ENCODE data around the gene KLF3.

KLF3 gene

GRCh38 chr4:38656111-38656510 is 7.9 kb upstream of the KLF3 start:
- DNase-seq: no peak

DNA sequence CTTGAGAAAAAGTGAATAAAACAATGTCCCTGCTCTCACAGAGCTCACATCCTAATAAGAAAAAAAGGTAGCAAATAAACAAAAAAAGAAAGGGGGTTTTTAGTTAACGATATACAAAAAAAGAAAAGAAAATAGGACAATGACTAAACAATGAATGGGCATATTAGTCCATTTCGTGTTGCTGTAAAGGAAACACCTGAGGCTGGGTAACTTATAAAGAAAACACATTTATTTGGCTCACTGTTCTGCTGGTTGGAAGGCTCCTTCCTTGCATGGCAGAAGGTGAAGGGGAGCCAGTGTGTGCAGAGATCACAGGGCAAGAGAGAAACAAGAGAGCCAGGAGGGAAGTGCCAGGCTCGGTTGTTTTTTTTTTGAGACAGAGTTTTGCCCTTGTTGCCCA is 4.7 kb upstream of the KLF3 start:
- DNase-seq: no peak

GRCh38 chr4:38660838-38661237 is 3.2 kb upstream of the KLF3 start:
- DNase-seq: no peak

DNA sequence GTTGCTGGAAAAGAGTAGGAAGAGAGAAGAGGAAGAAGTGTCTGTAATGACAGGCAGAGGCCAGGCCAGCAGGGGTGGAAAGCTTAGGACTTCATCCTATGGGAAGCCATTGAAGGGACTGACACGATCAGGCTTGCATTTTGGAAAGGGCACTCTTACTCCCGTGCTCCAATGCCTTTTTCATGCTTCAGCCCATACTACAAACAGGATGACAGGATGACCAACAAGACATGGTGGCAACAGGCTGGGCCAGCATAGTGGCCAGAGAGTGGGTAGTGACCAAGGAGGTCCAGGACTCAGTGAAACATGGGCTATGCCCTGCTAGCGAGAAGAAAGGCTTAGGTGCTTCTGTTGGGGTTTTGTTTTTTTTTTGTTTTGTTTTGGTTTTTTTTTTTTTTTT is 2.6 kb upstream of the KLF3 start:
- DNase-seq: no peak

DNA sequence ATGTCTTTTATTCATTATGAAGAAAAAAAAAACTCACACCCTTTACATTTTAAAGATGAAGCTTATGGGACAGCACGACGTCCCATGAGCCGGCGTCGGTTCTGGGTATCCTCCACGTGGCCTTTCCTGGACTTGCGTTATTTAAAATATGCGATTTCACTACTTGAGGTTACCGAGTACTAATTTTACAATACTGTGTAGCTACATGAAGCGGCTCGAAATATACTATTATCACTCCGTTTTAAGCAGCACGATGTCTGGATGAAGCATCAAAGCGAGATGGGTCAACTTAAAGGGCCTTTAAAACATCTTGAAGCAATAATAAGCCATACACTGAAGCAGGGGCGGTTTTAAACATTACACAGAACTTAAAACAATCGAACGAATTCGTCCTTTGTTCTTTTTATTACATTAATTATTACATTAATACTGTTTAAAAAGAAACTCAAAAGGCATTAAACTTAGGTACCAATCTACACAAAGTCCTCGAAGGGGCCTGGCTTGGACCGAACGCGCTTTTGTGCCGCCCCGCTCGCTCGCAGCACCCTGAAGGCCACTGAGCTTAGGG is 1.4 kb upstream of the KLF3 start:
- no peak for DNase-seq

- peak; percentile 42 for DNase-seq
These were observed 754 bp upstream of the KLF3 start for GRCh38 chr4:38663090-38663800.

- DNase-seq: peak; percentile 47
These were observed 855 bp downstream of the KLF3 start for GRCh38 chr4:38664706-38665401.

GRCh38 chr4:38665551-38666411 is 1.8 kb downstream of the KLF3 start:
- DNase-seq: no peak

- no peak for DNase-seq
These were observed 2.7 kb downstream of the KLF3 start for GRCh38 chr4:38666766-38667084.

- peak; percentile 68 for DNase-seq
These were observed 3.3 kb downstream of the KLF3 start for GRCh38 chr4:38667085-38667893.

DNA sequence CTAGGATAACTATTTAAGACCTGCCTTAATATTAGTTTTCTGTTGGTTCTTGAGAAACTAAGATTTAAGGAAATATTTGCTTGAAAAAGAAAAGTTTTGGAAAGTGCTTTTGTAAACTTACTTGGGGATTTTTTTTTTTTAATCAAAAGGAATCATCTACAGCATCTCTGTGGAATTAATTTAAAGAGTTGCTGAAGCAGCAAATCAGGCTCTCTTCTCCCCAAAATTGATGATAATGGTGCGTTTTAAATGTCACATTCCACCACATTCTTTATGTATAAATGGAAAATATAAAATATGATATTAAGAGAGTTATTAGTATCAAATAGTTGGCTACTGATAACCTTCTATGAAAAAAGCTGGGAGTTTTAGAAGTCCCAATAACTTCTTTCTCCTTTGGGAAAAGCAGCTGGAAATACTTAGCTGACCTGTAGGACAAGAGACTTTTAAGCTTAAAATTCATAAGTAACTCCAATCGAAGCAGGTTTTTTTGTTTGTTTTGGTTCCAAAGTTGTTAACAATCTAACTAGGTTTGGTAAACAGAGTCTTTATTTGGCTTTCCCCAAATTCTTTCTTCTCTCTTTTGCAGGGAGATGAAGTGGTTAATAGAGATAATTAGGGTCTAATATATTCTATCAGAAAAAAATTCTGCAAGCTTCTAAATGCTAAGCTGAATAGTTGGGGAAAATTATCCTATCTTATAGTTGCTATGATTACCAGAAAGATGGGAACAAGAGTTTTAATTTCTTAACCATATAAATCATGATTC is 4.4 kb downstream of the KLF3 start:
- DNase-seq: no peak

DNA sequence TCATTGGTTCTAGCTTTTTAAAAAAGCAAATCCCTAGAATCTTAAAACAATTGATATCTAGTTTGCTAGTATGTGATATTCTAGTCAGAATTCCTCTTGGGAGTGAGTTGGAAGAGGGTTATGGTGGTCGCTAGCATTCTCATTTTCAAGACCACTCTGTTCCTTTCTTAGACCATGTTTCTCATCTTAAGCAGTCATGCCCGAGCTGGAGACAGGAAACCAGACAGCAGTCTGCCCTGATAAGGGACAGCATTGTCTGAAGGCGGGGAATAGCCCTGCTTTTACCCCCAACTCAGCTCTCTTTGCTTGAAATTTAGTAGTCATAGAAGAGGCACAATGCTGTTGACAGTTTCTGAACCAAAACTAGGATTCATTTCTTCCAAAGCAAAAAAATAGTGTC is 5.2 kb downstream of the KLF3 start:
- DNase-seq: no peak

DNA sequence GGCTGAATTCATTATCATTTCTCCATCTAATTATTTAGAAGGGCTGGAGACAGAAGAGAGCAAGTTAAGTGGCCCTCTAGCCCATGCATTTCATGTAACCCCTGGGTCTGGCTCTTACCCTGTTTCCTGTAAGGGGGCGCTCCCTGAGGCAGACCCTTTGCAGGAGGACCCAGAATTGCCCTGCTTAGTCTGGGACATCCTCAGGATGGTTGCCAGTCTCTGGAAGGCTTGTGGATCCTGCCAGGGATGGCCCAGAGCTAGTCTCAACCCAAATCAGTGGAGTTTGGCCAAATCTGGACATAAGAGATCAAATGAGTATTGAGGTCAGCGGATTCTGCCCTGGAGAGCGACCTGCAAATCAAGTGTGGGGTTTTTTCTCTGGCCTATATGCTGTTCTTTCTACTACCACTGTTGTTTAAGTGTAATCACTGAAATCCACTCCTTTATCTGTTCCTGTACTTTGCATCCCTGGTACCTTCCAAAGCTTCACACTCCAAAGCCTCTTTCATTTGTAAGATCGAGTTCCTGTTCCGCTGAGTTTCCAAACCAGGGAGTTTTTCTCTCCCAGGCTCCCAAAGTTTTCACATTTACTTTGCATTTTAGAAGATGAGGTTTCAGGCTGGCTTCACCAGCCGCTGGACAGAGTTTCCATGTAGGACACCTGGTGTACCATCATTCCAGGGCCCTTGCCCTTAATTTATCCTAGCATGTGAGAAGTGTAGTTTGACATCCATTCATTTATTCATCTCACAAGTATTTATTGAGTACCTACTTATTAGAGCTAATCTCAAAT is 6.3 kb downstream of the KLF3 start:
- DNase-seq: no peak

DNA sequence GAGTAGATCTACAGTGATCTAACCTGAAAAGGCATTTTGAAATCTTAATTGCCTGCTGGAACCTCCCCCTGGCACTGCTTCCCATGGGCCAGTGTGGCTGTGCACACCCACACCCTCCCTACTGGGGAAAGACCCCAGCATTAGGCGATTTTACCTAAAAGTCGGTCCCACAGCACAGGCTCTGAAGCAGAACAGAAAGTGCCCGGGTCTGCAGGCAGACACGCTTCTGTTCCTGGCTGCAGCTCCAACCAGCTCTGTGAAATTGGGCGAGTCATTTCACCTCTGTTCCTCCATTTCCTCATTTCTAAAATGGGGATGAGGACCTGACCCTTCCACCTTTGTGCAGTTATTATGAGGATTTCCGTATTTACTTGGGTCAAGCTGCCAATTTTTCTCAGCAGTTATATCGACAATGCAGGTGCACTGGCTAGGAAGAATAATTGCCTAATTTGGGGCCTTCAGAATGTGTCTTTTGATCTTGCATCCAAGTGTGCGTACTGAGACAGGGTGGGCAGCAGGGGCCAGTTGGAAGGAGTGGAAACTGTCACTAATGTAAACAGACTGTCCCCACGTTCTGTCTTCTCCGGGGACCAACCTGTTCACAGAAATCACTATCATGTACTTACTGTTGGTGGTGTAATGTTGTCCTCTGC is 7.1 kb downstream of the KLF3 start:
- no peak for DNase-seq

- no peak for DNase-seq
These were observed 7.6 kb downstream of the KLF3 start for GRCh38 chr4:38671592-38671940.

DNA sequence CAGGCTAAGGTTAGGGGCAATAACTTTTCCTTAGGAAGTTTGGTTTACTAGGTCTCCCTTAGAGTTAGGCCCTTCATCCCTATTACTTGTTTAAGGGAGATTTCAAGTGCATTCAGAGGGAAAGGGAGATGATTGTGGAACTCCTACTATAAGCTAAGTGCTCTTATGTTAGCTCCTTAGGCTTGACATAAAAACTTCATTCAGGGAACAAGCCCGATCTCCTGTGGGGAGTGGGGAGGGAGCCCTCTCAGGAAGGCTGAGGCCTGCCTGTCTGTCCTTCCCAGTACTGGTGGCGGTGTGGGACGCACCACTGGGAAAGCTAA is 8.0 kb downstream of the KLF3 start:
- no peak for DNase-seq

DNA sequence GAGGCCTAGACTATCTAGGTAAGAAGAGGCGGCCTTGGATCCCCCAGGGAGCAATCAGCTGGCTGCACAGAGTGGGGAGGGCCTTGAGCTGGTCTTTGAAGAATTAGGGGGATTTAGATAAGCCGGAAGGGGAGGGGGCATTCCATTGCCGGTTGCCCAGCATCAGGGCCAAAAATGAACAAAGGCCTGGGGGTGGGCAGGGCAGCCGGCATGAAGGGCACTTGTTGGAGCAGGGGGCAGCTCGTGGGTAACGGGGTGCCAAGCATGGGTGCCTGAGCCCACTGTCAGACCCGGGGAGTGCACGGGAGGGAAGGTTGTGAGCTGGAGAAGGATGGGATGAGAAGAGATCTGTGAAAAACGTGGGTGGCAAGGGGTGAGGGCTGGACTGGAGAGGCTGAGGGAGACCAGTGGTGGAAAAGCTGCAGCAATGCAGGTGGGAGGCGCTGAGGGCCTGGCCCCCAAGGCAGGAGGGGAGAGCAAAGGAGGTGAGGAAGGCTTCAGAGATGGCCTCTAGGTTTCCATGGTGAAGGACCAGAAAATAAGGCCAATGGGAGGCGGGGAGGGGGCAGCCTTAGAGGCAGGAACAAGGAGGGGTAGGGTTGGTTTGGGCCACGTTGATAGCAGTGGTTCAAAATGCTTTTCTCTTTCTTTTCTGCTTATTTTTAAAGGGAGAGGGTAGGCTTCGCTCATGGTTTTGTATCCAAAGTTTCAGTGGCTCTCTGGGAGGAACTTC is 8.6 kb downstream of the KLF3 start:
- no peak for DNase-seq

DNA sequence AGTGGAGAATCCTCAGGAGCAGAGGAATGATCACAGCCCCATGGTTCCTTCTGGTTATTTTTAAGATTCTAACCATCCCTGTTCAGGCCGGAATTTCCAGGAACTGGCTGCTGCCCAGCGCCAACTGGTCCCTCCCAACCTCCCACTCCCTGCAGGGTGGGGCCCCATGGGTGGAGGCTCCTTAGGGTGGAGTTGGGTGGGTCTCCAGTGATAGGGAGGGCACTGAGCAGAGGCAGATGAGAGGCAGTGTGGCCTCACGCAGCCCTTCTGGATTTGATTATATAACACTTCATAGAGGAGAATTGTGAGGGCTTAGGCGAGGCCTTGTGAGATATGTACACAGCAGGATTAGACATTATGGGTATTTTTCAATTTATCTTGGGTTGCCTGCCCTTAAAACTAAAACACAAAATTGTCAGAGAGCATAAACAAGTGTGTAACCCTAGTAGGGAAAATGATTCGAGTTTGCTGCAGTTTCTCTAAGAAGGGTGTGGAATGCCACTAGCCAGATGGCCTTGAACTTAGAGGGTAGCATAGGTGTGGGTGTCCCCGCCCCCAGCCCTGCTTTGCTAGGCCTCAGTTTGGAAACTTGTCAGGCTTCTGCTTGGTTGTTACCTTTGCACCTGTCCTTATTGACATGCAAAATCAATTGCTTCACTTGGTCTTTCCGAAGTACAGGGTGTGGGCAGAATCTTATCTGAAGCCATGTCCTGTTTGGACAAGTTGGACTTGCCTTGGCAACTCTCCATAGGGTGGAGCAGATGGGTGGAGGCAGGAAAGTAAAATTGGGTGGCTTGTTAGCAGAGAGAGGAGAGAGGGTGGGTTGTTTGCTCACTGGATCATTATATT is 9.4 kb downstream of the KLF3 start:
- DNase-seq: peak; percentile 13

All from NCI-H446 treated with DMSO at 0.1 percent for 48 hours (cell line).